ENCODE measurements around the gene KCNK18.

Gene KCNK18

GRCh38 chr10:117254774-117255735 lies 57.8 kb downstream of the KCNK18 start:
- DNase-seq = no peak

DNA sequence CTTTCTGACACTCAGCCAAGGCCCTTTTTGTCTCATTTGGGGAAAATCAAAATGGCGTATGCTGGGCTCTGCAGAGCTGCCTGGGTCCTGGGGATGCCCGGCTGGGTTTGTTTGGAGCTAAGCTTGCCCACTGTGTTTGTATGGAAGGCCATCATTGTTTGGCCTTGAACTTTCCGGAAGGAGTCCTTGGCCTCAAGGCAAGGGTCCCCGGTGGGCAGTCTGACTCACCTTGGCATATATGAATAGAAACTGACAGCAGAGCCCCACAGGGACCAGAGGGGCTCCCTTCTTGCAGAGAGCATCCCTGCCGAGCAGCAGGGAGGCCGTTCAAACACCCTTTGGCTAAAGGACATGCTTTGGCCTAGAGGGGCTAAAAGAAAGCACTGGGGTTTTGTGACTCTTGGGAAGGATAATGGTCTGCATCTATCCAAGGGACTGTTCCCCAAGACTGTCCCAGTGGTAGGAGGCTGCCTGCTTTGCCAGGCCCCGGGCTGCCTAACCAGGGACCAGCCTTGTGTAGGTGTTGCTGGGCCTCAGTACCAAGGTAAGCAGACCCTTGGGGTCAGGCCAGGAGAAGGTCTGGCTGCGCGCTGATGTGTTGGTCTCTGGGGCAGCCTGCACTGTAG lies 58.7 kb downstream of the KCNK18 start:
- DNase-seq = no peak

- DNase-seq = no peak
These were observed 59.6 kb downstream of the KCNK18 start for GRCh38 chr10:117256910-117257309.

- DNase-seq = no peak
These were observed 60.4 kb downstream of the KCNK18 start for GRCh38 chr10:117257721-117258120.

DNA sequence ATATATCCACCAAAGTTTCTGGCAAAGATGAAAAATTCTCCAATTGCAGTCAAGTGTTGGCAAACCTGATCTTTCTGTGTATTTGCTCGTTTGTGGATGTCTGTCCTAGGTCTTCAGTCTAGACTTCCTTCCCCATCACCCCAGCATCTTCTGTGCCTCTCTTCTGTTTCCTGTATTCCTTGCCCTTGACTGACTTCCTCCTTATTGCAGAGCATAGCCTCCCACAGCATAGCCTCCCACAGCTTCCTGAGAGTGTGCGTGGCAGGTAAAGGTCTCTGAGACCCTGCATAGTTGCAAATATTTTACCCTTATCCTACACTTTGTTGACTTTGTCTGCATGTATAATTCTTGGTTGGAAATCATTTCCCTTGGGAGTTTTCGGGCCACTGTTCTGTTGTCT lies 62.0 kb downstream of the KCNK18 start:
- no peak for DNase-seq

All from GOT3 (cell line).